GM19099 (cell line): ENCODE results near the gene PIM1.

Source experiments
- POLR2A ChIP-seq: IDR thresholded peaks from 3 replicates; pipeline ENCODE4 v1.6.1; 2011; ENCODE audit warnings: low read depth; ENCODE audit not compliant: insufficient read length; ENCODE audit errors: extremely low read depth

PIM1 gene

GRCh38 chr6:37200085-37200484 lies 30.1 kb downstream of the PIM1 start:
- TF ChIP-seq POLR2A: no peak

GRCh38 chr6:37201726-37202125 lies 31.8 kb downstream of the PIM1 start:
- no peak for TF ChIP-seq POLR2A

- no peak for TF ChIP-seq POLR2A
Measured at GRCh38 chr6:37202788-37203491, 33.0 kb downstream of the PIM1 start.

- no peak for TF ChIP-seq POLR2A
Measured at GRCh38 chr6:37204014-37204751, 34.2 kb downstream of the PIM1 start.

- TF ChIP-seq POLR2A: no peak
Measured at GRCh38 chr6:37205175-37205996, 35.4 kb downstream of the PIM1 start.

- TF ChIP-seq POLR2A: no peak
Measured at GRCh38 chr6:37205997-37206340, 36.0 kb downstream of the PIM1 start.

GRCh38 chr6:37206622-37207021 lies 36.7 kb downstream of the PIM1 start:
- no peak for TF ChIP-seq POLR2A

- no peak for TF ChIP-seq POLR2A
Measured at GRCh38 chr6:37207903-37208456, 38.0 kb downstream of the PIM1 start.

- no peak for TF ChIP-seq POLR2A
Measured at GRCh38 chr6:37208793-37209192, 38.8 kb downstream of the PIM1 start.

GRCh38 chr6:37209461-37210205 lies 39.7 kb downstream of the PIM1 start:
- no peak for TF ChIP-seq POLR2A

GRCh38 chr6:37210313-37210968 lies 40.5 kb downstream of the PIM1 start:
- TF ChIP-seq POLR2A: no peak

GRCh38 chr6:37212268-37212667 lies 42.3 kb downstream of the PIM1 start:
- no peak for TF ChIP-seq POLR2A

GRCh38 chr6:37218061-37218460 lies 48.1 kb downstream of the PIM1 start:
- TF ChIP-seq POLR2A: no peak

GRCh38 chr6:37218511-37218910 lies 48.6 kb downstream of the PIM1 start:
- no peak for TF ChIP-seq POLR2A
